ENCODE measurements around the gene CCDC12.

The CCDC12 gene

GRCh38 chr3:46910166-46910760, 66.3 kb downstream of the CCDC12 start:
- no peak for DNase-seq (ENCODE audit: extremely low read depth, low read depth)
- no peak overlapping the region for H3K4me3 ChIP-seq (replicated peaks; ENCODE audit: low read depth, low read length)
- no peak for TF ChIP-seq CTCF (IDR thresholded peaks at IDR 0.05; ENCODE audit: low read depth, low read length, missing control alignments)

- TF ChIP-seq CTCF (IDR thresholded peaks at IDR 0.05; ENCODE audit: low read depth, low read length, missing control alignments): peak; percentile 91
- peak; percentile 72 for DNase-seq (ENCODE audit: extremely low read depth, low read depth)
- no peak overlapping the region for H3K4me3 ChIP-seq (replicated peaks; ENCODE audit: low read depth, low read length)
Observed at GRCh38 chr3:46909535-46910161, 66.9 kb downstream of the CCDC12 start.

GRCh38 chr3:46908986-46909534, 67.5 kb downstream of the CCDC12 start:
- no peak for DNase-seq (ENCODE audit: extremely low read depth, low read depth)
- no peak overlapping the region for H3K4me3 ChIP-seq (replicated peaks; ENCODE audit: low read depth, low read length)
- TF ChIP-seq CTCF (IDR thresholded peaks at IDR 0.05; ENCODE audit: low read depth, low read length, missing control alignments): no peak

GRCh38 chr3:46908294-46908985, 68.1 kb downstream of the CCDC12 start:
- peak; percentile 15 for TF ChIP-seq CTCF (IDR thresholded peaks at IDR 0.05; ENCODE audit: low read depth, low read length, missing control alignments)
- no peak for DNase-seq (ENCODE audit: extremely low read depth, low read depth)
- no peak overlapping the region for H3K4me3 ChIP-seq (replicated peaks; ENCODE audit: low read depth, low read length)

GRCh38 chr3:46907960-46908293, 68.6 kb downstream of the CCDC12 start:
- DNase-seq (ENCODE audit: extremely low read depth, low read depth): no peak
- no peak for TF ChIP-seq CTCF (IDR thresholded peaks at IDR 0.05; ENCODE audit: low read depth, low read length, missing control alignments)
- H3K4me3 ChIP-seq (replicated peaks; ENCODE audit: low read depth, low read length): no peak overlapping the region

- no peak for DNase-seq (ENCODE audit: extremely low read depth, low read depth)
- no peak for TF ChIP-seq CTCF (IDR thresholded peaks at IDR 0.05; ENCODE audit: low read depth, low read length, missing control alignments)
- H3K4me3 ChIP-seq (replicated peaks; ENCODE audit: low read depth, low read length): no peak overlapping the region
Observed at GRCh38 chr3:46907271-46907670, 69.3 kb downstream of the CCDC12 start.
